IPS-20b (cell line): ENCODE measurements around the gene NKAIN4.

Experiments used
- H3K27ac ChIP-seq: one replicate; pipeline ENCODE4 v1.5.1; 2013; ENCODE audit warnings: low read length
- H3K27me3 ChIP-seq: 2 replicates; pipeline ENCODE4 v1.6.1; 2013; ENCODE audit warnings: mild to moderate bottlenecking, low read length, inconsistent platforms; ENCODE audit not compliant: insufficient read depth
- H3K36me3 ChIP-seq: 2 replicates; pipeline ENCODE4 v1.6.1; 2013; ENCODE audit warnings: low read depth, mild to moderate bottlenecking, inconsistent platforms, low read length, moderate library complexity; ENCODE audit not compliant: insufficient read depth
- H3K4me1 ChIP-seq: 2 replicates; pipeline ENCODE4 v1.6.1; 2013; ENCODE audit warnings: mild to moderate bottlenecking, control low read depth, inconsistent platforms, low read length, moderate library complexity; ENCODE audit not compliant: insufficient read depth
- H3K4me3 ChIP-seq: 2 replicates; pipeline ENCODE4 v1.5.1; 2013; ENCODE audit warnings: mild to moderate bottlenecking, low read length, inconsistent platforms
- H3K9ac ChIP-seq: 2 replicates; pipeline ENCODE4 v1.6.1; 2013; ENCODE audit warnings: low read depth, mild to moderate bottlenecking, inconsistent platforms, low read length, moderate library complexity
- H3K9me3 ChIP-seq: 2 replicates; pipeline ENCODE4 v1.6.1; 2013; ENCODE audit warnings: mild to moderate bottlenecking, low read depth, low read length, inconsistent platforms; ENCODE audit not compliant: insufficient read depth

Gene NKAIN4

DNA sequence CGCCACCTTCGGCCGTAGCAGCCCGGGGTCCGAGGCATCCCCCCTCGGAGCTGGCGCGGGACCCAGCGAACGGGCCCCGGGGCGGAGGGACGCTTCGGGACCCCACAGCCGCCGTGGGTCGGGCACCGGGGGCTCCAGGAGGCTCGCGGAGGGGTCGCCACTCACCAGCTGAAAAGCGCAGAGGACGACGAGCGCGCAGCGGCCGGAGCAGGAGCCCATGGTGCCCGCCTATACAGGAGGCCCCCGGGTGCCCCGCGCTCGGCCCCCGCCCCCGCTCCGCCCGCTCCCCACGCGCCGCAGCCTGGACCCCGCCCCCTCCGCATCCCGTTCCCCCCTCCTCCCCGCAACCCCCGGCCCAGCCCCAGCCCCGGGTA lies at the start of gene NKAIN4:
TSS of gene NKAIN4 (minus strand) at position 232 of the 374 bp plus-strand sequence. CDS start at position 219, 13 bp downstream.
- Histone ChIP-seq H3K27me3 (peaks cover 45% of the 10 kb centered on the region), H3K9me3 (no peaks in the 10 kb centered on the region), H3K36me3 (no peaks in the 10 kb centered on the region), H3K4me1 (peaks cover 9% of the 10 kb centered on the region; the same call in 1 of the 2 replicates), H3K9ac (peak within 1 kb of the TSS; percentile 27; the same call in 1 of the 2 replicates), H3K27ac (no peak within 1 kb of the TSS), H3K4me3 (peak within 1 kb of the TSS; percentile 66)

DNA sequence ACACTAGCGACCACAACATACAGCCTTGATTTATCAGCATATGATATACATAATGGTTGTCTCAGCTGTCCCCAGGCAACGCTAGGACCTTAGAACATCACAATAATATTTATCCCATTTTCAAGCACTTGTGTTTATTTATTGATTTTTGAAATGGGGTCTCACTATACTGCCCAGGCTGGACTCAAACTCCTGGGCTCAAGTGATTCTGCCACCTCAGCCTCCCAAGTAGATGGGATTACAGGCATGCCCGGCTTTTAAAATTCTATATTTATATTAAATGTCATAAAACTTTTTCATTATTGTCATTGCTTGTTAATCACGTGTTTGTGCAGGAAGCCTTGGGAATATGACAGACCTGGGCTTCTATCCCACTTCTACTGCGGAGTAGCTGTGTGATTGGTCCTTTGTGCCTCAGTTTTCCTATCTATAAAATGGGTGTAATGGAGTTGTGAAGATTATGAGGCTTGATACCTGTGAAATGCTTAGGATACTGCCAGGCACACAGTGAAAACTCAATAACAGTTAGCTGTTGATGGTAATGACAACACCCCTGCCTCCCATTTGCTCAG lies 48.9 kb upstream of the NKAIN4 start:
- H3K9ac ChIP-seq = no peak overlapping the region
- no peaks in the 10 kb centered on the region for H3K27me3 ChIP-seq
- H3K9me3 ChIP-seq = no peaks in the 10 kb centered on the region

DNA sequence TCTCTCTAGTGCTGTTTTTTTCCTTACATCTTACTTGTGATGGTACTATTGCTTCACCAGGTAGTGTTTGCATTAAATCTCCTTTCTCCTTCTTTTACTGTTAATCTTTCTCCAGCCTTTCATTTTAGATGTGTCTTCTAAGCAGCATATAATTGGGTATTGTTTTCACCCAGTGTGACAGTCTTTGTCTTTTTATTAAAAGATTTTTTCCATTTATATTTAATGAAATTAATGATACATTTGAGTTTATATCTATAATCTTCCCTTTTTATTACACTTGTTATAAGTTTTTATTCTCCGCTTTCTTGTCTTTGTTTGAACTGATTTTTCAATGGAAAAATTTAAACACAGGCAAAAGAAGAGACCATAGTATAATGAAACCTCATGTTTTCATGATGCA lies 47.4 kb upstream of the NKAIN4 start:
- Histone ChIP-seq H3K4me3 (no peak overlapping the region), H3K36me3 (no peaks in the 10 kb centered on the region), H3K27ac (no peak overlapping the region), H3K27me3 (no peaks in the 10 kb centered on the region; the same call in 1 of the 2 replicates), H3K4me1 (no peaks in the 10 kb centered on the region), H3K9me3 (no peaks in the 10 kb centered on the region), H3K9ac (no peak overlapping the region)

More for the DNA sequence above, 48.9 kb upstream of the NKAIN4 start:
- Histone ChIP-seq H3K36me3 (no peaks in the 10 kb centered on the region), H3K27ac (no peak overlapping the region), H3K4me1 (no peaks in the 10 kb centered on the region), H3K4me3 (no peak overlapping the region)

DNA sequence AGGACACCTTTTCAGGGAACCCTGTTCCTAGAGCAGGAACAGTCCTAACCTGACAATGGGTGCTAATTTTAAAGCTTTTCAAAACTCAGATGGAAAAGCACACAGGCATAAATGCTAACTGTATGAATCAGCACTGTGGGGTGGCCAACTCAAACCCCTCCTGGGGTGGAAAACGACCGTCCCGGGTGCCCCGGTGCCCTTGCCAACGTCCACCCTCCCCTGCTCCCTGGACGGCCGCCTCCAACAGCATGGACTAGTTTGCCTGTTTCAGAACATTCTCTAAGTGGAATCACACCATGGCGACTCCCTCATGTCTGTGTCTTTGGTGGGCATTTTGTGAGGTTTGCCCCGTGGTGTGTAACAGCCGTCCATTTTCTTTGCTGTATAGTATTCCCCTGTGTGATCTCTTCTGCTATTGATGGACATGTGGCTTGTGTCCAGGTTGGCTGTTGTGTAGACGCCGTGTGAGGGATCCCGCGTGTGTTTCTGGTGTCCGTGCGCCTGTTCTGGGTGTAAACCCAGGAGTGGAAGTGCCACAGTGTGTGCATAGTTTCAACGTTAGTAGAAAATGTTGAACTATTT lies 44.6 kb upstream of the NKAIN4 start:
- no peaks in the 10 kb centered on the region for H3K36me3 ChIP-seq
- H3K4me3 ChIP-seq = no peak overlapping the region
- no peaks in the 10 kb centered on the region for H3K9me3 ChIP-seq
- H3K9ac ChIP-seq = no peak overlapping the region
- H3K4me1 ChIP-seq = peaks cover 6% of the 10 kb centered on the region; the same call in 1 of the 2 replicates
- no peak overlapping the region for H3K27ac ChIP-seq
- peaks cover 20% of the 10 kb centered on the region for H3K27me3 ChIP-seq

DNA sequence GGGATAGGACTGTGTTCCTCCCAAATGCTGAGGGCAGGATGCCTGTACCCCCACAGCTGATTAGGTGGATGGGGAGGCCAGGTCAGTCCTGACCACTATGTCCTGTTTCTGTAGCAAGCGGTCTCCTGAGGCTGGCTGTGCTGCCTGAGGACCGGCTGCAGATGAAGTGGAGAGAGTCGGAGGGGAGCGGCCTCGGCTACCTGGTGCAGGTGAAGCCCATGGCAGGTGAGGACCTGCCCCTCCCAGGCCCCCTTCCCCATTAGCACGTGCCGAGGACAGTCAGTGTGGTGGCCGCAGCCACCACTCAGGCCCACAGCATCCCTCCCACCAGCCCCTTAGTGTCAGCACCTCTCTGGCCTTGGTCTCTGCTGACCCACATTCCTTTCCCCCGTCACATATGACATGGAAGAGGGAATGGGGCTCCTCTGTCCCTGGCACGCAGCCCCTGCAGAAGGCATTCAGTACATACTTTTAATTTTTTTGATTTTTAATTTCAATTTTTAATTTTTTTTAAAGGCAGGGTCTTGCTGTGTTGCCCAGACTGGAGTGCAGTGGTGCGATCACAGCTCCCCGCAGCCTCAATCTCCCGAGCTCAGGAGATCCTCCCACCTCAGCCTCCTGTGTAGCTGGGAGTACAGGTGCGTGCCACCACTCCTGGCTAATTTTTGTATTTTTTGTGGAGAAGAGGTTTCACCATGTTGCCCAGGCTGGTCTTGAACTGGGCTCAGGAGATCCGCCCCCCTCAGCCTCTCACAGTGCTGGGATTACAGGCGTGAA lies 43.7 kb upstream of the NKAIN4 start:
- H3K4me3 ChIP-seq = no peak overlapping the region
- H3K27ac ChIP-seq = no peak overlapping the region
- peaks cover 6% of the 10 kb centered on the region; the same call in 1 of the 2 replicates for H3K4me1 ChIP-seq
- H3K9me3 ChIP-seq = no peaks in the 10 kb centered on the region
- peaks cover 20% of the 10 kb centered on the region for H3K27me3 ChIP-seq
- H3K9ac ChIP-seq = no peak overlapping the region
- H3K36me3 ChIP-seq = no peaks in the 10 kb centered on the region

DNA sequence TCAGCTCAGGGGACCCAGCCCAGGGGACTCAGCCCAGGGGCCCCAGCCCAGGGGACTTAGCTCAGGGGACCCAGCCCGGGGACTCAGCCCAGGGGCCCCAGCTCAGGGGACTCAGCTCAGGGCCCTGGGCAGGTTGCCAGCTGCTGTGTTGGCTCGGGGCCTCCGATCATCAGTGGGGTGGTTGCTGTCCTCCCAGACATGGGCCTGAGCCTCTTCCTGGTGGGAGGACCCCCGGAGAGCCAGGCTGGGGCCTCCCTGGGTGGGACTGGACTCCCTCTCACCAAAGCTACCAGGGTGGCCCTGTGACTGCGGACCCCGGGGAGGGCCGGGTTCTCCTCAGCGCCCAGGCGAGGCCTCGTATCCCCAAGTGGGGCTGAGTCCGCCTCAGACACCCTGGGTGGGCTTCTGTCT lies 43.1 kb upstream of the NKAIN4 start:
- peaks cover 20% of the 10 kb centered on the region for H3K27me3 ChIP-seq

DNA sequence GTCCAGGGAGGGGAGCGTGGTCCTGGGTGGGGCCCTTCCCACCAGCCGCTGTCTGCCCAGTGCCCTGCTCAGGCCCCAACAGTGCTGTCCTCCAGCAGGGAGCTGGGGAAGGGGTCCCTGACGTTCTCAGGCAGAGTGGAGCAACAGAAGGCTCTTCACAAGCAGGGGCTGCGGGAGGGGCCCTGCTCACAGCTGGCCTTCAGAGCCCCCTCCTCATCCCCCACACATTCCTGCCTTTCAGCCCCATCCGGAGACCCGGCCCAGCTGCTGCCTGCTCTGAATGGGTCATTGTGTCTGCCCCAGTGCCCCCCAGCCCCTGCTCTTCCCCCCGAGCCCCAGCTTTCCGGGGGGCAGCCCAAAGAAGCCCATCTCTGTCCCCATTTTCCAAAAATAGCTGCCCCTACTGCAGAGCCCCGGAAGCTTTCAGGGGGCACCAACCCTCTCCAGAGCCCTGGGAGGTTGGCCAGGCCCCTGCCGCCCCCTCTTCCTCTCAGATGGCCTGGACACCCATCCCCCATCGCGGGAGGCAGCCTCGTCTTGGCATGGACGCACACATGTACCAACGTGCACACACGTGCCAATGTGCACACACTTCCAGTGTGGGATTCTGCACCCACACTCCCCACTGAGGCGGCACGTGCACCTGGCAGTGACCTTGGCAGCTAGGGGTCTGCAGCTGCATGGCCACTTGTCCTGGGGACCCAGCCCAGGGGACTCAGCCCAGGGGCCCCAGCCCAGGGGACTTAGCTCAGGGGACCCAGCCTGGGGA lies 42.5 kb upstream of the NKAIN4 start:
- Histone ChIP-seq H3K4me1 (peaks cover 6% of the 10 kb centered on the region; the same call in 1 of the 2 replicates), H3K9me3 (no peaks in the 10 kb centered on the region), H3K4me3 (no peak overlapping the region), H3K27ac (no peak overlapping the region), H3K27me3 (peaks cover 20% of the 10 kb centered on the region), H3K36me3 (no peaks in the 10 kb centered on the region), H3K9ac (no peak overlapping the region)

More for the DNA sequence above, 43.1 kb upstream of the NKAIN4 start:
- H3K9me3 ChIP-seq = no peaks in the 10 kb centered on the region
- H3K4me3 ChIP-seq = no peak overlapping the region
- H3K4me1 ChIP-seq = peaks cover 6% of the 10 kb centered on the region; the same call in 1 of the 2 replicates
- H3K9ac ChIP-seq = no peak overlapping the region
- no peaks in the 10 kb centered on the region for H3K36me3 ChIP-seq
- H3K27ac ChIP-seq = no peak overlapping the region

DNA sequence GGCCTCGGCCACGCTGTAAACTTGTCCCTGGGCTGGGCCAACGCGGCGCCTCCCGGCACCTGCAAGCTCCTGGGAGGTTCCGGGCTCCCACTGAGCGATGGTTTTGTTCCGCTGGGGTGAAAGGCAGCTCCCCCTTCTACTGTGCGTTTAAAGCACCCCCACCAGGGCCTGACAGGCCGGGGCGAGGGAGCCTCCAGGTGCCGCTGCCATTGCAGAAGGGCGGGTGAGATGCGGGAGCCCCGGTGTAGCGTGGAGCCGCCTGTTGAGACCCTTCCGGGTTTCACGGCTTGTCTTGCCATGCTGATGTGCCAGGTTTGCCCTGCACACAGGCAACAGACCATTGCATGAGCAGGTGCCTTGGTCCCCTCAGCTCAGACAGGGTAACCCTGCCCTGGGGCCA lies 41.6 kb upstream of the NKAIN4 start:
- H3K27ac ChIP-seq = no peak overlapping the region
- peaks cover 20% of the 10 kb centered on the region for H3K27me3 ChIP-seq
- H3K36me3 ChIP-seq = no peaks in the 10 kb centered on the region
- H3K9ac ChIP-seq = no peak overlapping the region
- H3K4me1 ChIP-seq = peaks cover 6% of the 10 kb centered on the region; the same call in 1 of the 2 replicates
- peak overlapping the region; percentile 48; the same call in 1 of the 2 replicates for H3K4me3 ChIP-seq
- no peaks in the 10 kb centered on the region for H3K9me3 ChIP-seq

DNA sequence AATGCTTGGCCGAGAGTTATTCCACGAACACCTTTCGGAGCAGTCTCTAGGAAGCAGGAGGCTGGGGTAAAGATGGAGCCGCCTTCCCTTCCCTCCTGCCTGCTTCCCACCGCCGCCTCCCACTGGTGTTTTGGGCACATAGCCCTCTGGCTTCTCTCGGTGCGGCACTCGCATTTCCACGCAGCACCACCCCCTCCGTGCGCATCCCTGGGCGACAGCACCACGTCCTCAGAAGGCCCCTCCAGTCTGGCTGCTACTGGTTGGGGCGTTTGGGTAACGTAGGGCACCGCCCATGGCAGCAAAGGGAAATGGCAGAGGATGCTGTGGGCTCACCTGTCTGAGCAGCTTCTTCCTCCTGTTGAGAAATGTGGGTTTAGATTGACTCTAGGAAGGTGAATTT lies 41.2 kb upstream of the NKAIN4 start:
- peak overlapping the region; percentile 48; the same call in 1 of the 2 replicates for H3K4me3 ChIP-seq
- peaks cover 6% of the 10 kb centered on the region; the same call in 1 of the 2 replicates for H3K4me1 ChIP-seq

DNA sequence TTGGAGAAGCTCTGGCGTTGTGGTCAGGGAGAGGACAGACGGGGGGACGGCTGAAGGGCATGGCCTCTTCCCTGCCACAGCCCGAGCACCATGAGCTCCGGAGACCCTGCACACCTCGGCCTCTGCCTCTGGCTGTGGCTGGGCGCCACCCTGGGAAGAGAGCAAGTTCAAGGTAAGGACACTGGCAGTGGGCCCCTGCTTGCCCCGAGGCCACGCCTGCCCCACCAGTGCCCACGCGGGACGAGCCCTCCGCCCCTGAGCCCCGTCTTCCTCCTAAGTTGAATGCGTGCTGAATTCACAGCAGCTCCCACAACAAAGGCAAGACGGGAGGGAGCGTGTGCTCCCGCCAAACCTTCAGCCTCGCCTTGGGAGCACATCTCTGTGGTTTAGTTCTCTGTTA lies 40.8 kb upstream of the NKAIN4 start:
- H3K9ac ChIP-seq = no peak overlapping the region
- H3K4me3 ChIP-seq = peak overlapping the region; percentile 48; the same call in 1 of the 2 replicates
- no peaks in the 10 kb centered on the region for H3K36me3 ChIP-seq
- no peaks in the 10 kb centered on the region for H3K9me3 ChIP-seq
- H3K27me3 ChIP-seq = peaks cover 20% of the 10 kb centered on the region
- H3K4me1 ChIP-seq = peaks cover 6% of the 10 kb centered on the region; the same call in 1 of the 2 replicates
- H3K27ac ChIP-seq = no peak overlapping the region

More for the DNA sequence above, 41.2 kb upstream of the NKAIN4 start:
- H3K9me3 ChIP-seq = no peaks in the 10 kb centered on the region
- H3K36me3 ChIP-seq = no peaks in the 10 kb centered on the region
- no peak overlapping the region for H3K27ac ChIP-seq
- H3K27me3 ChIP-seq = peaks cover 20% of the 10 kb centered on the region
- H3K9ac ChIP-seq = no peak overlapping the region

DNA sequence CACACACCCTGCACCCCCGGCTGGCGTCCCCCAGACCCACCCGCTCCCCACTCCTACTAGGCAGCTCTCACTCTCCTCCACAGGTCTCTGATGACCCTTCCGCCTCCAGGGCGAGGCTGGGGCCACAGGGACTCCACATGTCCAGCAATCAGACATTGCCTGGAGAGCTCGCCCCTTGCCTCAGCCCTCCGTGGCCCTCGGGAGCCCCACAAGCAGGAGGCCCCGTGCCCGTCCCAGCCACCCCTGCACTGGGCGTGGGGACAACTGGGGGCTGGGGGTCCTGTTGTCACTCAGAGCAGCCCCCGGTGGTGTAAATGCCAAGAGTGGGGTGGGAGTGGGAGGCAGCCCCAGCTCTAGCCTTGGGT lies 40.3 kb upstream of the NKAIN4 start:
- H3K4me1 ChIP-seq = peaks cover 6% of the 10 kb centered on the region; the same call in 1 of the 2 replicates

More for the DNA sequence above, 40.3 kb upstream of the NKAIN4 start:
- Histone ChIP-seq H3K36me3 (no peaks in the 10 kb centered on the region), H3K4me3 (no peak overlapping the region), H3K9me3 (no peaks in the 10 kb centered on the region), H3K27me3 (peaks cover 20% of the 10 kb centered on the region), H3K27ac (no peak overlapping the region), H3K9ac (no peak overlapping the region)
